MM.1S (cell line): Measurements from ENCODE around the gene GREB1.

Experiments
- CTCF ChIP-seq: fragments of 300-600 bp; sonication (generic); IDR thresholded peaks from 2 replicates; pipeline ENCODE4 v1.5.1; 2016; ENCODE audit warnings: antibody characterized with exemption, low read length, mixed read lengths
- EZH2 ChIP-seq: fragments of 300-600 bp; sonication (generic); optimal IDR thresholded peaks from 2 replicates; pipeline ENCODE3; 2017; ENCODE audit warnings: low read depth, mild to moderate bottlenecking, antibody characterized with exemption, low read length, mixed read lengths
- EZH2phosphoT487 ChIP-seq: fragments of 300-600 bp; sonication (generic); IDR thresholded peaks from 2 replicates; pipeline ENCODE4 v1.6.1; 2018; ENCODE audit warnings: antibody characterized with exemption, low read length

GRCh38 chr2:11571170-11571569 is 37.3 kb downstream of the GREB1 start:
- TF ChIP-seq CTCF (no peak), EZH2 (no peak), EZH2phosphoT487 (no peak)
